ENCODE results near the gene OCA2.

DNA sequence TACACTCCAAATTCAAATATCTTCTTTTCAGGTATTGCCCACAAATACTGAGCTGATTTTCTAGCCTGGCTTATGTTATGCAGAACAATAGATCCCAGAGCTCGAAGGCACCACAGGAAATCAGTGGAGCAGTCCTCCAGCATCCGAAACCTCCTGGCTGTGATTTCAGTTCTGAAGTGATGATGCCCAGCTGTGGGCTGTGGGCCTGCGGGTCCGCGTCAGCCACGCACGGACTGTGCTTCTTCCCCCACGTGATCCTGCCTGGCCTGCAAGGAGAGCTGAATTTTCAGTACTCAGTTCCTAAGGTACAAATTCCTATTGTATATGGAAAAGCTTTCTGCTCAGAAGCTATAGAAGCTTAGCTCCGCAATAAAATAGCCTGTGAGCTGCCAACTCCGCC, 96.2 kb downstream of the OCA2 start:
- TF ChIP-seq, protein P1, sequence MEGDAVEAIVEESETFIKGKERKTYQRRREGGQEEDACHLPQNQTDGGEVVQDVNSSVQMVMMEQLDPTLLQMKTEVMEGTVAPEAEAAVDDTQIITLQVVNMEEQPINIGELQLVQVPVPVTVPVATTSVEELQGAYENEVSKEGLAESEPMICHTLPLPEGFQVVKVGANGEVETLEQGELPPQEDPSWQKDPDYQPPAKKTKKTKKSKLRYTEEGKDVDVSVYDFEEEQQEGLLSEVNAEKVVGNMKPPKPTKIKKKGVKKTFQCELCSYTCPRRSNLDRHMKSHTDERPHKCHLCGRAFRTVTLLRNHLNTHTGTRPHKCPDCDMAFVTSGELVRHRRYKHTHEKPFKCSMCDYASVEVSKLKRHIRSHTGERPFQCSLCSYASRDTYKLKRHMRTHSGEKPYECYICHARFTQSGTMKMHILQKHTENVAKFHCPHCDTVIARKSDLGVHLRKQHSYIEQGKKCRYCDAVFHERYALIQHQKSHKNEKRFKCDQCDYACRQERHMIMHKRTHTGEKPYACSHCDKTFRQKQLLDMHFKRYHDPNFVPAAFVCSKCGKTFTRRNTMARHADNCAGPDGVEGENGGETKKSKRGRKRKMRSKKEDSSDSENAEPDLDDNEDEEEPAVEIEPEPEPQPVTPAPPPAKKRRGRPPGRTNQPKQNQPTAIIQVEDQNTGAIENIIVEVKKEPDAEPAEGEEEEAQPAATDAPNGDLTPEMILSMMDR (optimal IDR thresholded peaks at IDR 0.05 in 1 of 3, IDR thresholded peaks at IDR 0.05 in 1 of 3, conservative IDR thresholded peaks at IDR 0.05 in 1 of 3; ENCODE audit: extremely low read depth in 1 of 3, insufficient read depth in 2 of 3, low read length in 3 of 3), result no peak
- no peak for TF ChIP-seq EZH2 (IDR thresholded peaks at IDR 0.05; ENCODE audit: low read length)
